ENCODE results near the gene SH2D3C.

SH2D3C gene

GRCh38 chr9:127813686-127814226 is 35.3 kb upstream of the SH2D3C start:
- TF ChIP-seq, protein P1, sequence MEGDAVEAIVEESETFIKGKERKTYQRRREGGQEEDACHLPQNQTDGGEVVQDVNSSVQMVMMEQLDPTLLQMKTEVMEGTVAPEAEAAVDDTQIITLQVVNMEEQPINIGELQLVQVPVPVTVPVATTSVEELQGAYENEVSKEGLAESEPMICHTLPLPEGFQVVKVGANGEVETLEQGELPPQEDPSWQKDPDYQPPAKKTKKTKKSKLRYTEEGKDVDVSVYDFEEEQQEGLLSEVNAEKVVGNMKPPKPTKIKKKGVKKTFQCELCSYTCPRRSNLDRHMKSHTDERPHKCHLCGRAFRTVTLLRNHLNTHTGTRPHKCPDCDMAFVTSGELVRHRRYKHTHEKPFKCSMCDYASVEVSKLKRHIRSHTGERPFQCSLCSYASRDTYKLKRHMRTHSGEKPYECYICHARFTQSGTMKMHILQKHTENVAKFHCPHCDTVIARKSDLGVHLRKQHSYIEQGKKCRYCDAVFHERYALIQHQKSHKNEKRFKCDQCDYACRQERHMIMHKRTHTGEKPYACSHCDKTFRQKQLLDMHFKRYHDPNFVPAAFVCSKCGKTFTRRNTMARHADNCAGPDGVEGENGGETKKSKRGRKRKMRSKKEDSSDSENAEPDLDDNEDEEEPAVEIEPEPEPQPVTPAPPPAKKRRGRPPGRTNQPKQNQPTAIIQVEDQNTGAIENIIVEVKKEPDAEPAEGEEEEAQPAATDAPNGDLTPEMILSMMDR (IDR thresholded peaks at IDR 0.05) = no peak
- peaks cover 9% of the 10 kb centered on the region for H3K36me3 ChIP-seq
- no peak overlapping the region for H3K27ac ChIP-seq
- H3K27me3 ChIP-seq = no peaks in the 10 kb centered on the region
- no peaks in the 10 kb centered on the region for H3K9me3 ChIP-seq
- peaks cover 0 to 5% of the 10 kb centered on the region in 2 experiments for H3K4me1 ChIP-seq (ENCODE audit: control insufficient read depth in 1 of 2, insufficient read depth in 1 of 2, low read depth in 1 of 2, low read length in 1 of 2)
- no peak overlapping the region for H3K4me3 ChIP-seq (ENCODE audit: low read depth in 1 of 2, low read length in 1 of 2)

DNA sequence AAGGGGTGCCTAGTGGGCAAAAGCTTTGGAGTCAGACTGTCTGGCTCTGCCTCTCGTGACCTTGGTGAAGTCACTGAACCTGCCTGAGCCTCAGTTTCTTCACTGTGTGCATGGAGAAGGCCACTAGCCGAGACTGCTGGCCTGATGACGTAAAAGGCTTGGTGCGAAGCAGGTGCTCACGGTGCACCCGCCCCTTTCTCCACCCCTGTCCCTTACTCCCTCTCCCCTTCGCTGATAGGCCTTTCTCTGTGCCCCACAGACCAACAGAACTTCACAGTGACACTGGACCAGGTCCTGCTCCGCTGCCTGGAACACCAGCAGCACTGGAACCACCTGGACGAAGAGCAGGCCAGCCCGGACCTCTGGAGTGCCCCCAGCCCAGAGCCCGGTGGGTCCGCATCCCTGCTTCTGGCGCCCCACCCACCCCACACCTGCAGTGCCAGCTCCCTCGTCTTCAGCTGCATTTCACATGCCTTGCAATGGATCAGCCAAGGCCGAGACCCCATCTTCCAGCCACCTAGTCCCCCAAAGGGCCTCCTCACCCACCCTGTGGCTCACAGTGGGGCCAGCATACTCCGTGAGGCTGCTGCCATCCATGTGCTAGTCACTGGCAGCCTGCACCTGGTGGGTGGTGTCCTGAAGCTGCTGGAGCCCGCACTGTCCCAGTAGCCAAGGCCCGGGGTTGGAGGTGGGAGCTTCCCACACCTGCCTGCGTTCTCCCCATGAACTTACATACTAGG is 34.6 kb upstream of the SH2D3C start:
- TF ChIP-seq, protein P1 (IDR thresholded peaks at IDR 0.05) = no peak
- Histone ChIP-seq H3K9me3 (no peaks in the 10 kb centered on the region), H3K36me3 (peaks cover 9% of the 10 kb centered on the region), H3K4me1 (ENCODE audit: control insufficient read depth in 1 of 2, insufficient read depth in 1 of 2, low read depth in 1 of 2, low read length in 1 of 2) (peaks cover 0 to 5% of the 10 kb centered on the region in 2 experiments), H3K4me3 (ENCODE audit: low read depth in 1 of 2, low read length in 1 of 2) (no peak overlapping the region), H3K27me3 (no peaks in the 10 kb centered on the region), H3K27ac (no peak overlapping the region)

GRCh38 chr9:127812011-127812410 is 33.5 kb upstream of the SH2D3C start:
- H3K9me3 ChIP-seq = no peaks in the 10 kb centered on the region
- TF ChIP-seq, protein P1 (IDR thresholded peaks at IDR 0.05) = no peak

GRCh38 chr9:127810378-127811187 is 32.1 kb upstream of the SH2D3C start:
- no peak overlapping the region for H3K27ac ChIP-seq
- H3K36me3 ChIP-seq = peaks cover 9% of the 10 kb centered on the region
- TF ChIP-seq, protein P1 (IDR thresholded peaks at IDR 0.05) = no peak
- H3K27me3 ChIP-seq = no peaks in the 10 kb centered on the region
- H3K9me3 ChIP-seq = no peaks in the 10 kb centered on the region
- H3K4me3 ChIP-seq (ENCODE audit: low read depth in 1 of 2, low read length in 1 of 2) = no peak overlapping the region
- H3K4me1 ChIP-seq (ENCODE audit: control insufficient read depth in 1 of 2, insufficient read depth in 1 of 2, low read depth in 1 of 2, low read length in 1 of 2) = peaks cover 0 to 5% of the 10 kb centered on the region in 2 experiments

More at GRCh38 chr9:127812011-127812410, 33.5 kb upstream of the SH2D3C start:
- Histone ChIP-seq H3K4me3 (ENCODE audit: low read depth in 1 of 2, low read length in 1 of 2) (no peak overlapping the region), H3K4me1 (ENCODE audit: control insufficient read depth in 1 of 2, insufficient read depth in 1 of 2, low read depth in 1 of 2, low read length in 1 of 2) (peaks cover 0 to 5% of the 10 kb centered on the region in 2 experiments), H3K36me3 (peaks cover 9% of the 10 kb centered on the region), H3K27ac (no peak overlapping the region), H3K27me3 (no peaks in the 10 kb centered on the region)

DNA sequence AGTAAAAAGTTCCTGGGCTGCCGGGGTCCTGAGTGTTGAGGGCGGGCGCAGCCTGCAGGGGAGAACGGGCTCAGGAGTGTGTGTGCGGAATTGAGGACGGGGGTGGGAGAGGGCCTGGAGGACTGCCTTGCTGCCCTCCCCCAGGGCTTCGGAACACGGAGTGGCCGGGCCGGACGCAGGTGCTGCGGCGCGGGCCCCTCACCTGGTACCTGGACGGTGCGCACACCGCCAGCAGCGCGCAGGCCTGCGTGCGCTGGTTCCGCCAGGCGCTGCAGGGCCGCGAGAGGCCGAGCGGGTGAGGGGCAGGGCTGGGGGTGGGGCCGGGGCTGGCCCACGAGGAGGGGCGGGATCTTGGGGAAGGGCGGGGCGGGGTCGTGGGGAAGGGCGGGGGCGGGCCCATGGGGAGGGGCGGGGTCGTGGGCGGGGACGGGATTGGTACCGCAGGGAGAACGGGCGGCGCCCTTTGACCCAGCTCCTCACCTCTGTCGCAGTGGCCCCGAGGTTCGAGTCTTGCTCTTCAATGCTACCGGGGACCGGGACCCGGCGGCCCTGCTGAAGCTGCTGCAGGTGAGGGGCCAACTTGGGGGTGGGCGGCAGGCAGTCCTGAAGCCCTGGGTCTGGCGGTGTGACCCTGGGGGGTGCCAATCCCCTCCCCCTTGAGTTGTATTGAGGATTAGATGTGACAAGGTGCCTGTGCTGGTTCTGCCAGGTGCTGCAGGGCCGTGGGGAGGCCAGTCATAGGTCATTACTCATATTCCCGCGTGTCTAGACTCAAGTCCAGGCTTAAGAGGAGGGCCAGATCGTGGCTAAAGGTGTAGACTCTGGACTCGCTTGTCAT is 31.3 kb upstream of the SH2D3C start:
- H3K9me3 ChIP-seq = no peaks in the 10 kb centered on the region
- H3K4me1 ChIP-seq (ENCODE audit: control insufficient read depth in 1 of 2, insufficient read depth in 1 of 2, low read depth in 1 of 2, low read length in 1 of 2) = peaks cover 0 to 5% of the 10 kb centered on the region in 2 experiments
- H3K27ac ChIP-seq = no peak overlapping the region
- TF ChIP-seq, protein P1 (IDR thresholded peaks at IDR 0.05) = no peak
- no peaks in the 10 kb centered on the region for H3K27me3 ChIP-seq
- H3K4me3 ChIP-seq (ENCODE audit: low read depth in 1 of 2, low read length in 1 of 2) = no peak overlapping the region
- H3K36me3 ChIP-seq = peaks cover 9% of the 10 kb centered on the region

Measured in neutrophil (primary cell).